A673 (cell line): ENCODE results near the gene VOPP1. TPM values are rescaled to one million over a fixed set of nuclear protein-coding genes. Genes with fewer than 3 reads are reported as not detected.
A peak's percentile ranks its signal among the peaks of the same experiment; 100 is the strongest.

Source experiments
- BruUV-seq: library from RNA; stranded (reverse); fragments of 400-500 nt; replicated peaks from 2 replicates; lab custom pipeline; 2021; lab: Mats Ljungman, UMichigan
- CTCF ChIA-PET: fragments of 300-600 bp; sonication (Branson Sonifier 250); formaldehyde crosslinking; loops from one replicate; lab custom pipeline; 2022; ENCODE audit warnings: antibody characterized with exemption; lab: Charles Lee
- POLR2A ChIA-PET: fragments of 300-600 bp; sonication (Branson Sonifier 250); formaldehyde crosslinking; loops from one replicate; lab custom pipeline; 2022; ENCODE audit warnings: antibody characterized with exemption; ENCODE audit not compliant: low non-redundant PET; lab: Charles Lee
- DNase-seq: peaks from one replicate; pipeline ENCODE4 v3.0.0-alpha.2; 2015; ENCODE audit warnings: low spot score
- H3K27ac ChIP-seq: fragments of 200-600 bp; sonication (generic); 2 replicates; pipeline ENCODE4 v1.5.1; 2016; ENCODE audit warnings: mixed run types, low read depth, mild to moderate bottlenecking, mixed read lengths, antibody characterized with exemption, low read length; ENCODE audit not compliant: poor library complexity, severe bottlenecking
- H3K27me3 ChIP-seq: fragments of 200-600 bp; sonication (generic); replicated peaks from 2 replicates; pipeline ENCODE4 v1.6.1; 2017; ENCODE audit warnings: mixed run types, low read depth, mild to moderate bottlenecking, mixed read lengths, antibody characterized with exemption, low read length; ENCODE audit not compliant: insufficient read depth, poor library complexity
- H3K36me3 ChIP-seq: fragments of 200-600 bp; sonication (generic); 2 replicates; pipeline ENCODE4 v1.6.1; 2016; ENCODE audit warnings: mixed run types, mild to moderate bottlenecking, mixed read lengths, antibody characterized with exemption, low read length; ENCODE audit not compliant: insufficient read depth, poor library complexity, severe bottlenecking
- H3K4me1 ChIP-seq: fragments of 200-600 bp; sonication (generic); 2 replicates; pipeline ENCODE4 v1.6.1; 2017; ENCODE audit warnings: mixed run types, mild to moderate bottlenecking, mixed read lengths, antibody characterized with exemption, low read length; ENCODE audit not compliant: insufficient read depth, poor library complexity, severe bottlenecking
- H3K4me3 ChIP-seq: fragments of 200-600 bp; sonication (generic); 2 replicates; pipeline ENCODE4 v1.5.1; 2016; ENCODE audit warnings: low read depth, mixed run types, mild to moderate bottlenecking, mixed read lengths, low read length; ENCODE audit not compliant: poor library complexity, severe bottlenecking
- H3K9me3 ChIP-seq: fragments of 200-600 bp; sonication (generic); 2 replicates; pipeline ENCODE4 v1.6.1; 2016; ENCODE audit warnings: mixed run types, low read depth, mild to moderate bottlenecking, mixed read lengths, antibody characterized with exemption, low read length; ENCODE audit not compliant: poor library complexity, severe bottlenecking
- CTCF ChIP-seq: fragments of 300-800, 200-600 bp; sonication (generic); conservative IDR thresholded peaks from 2 replicates; pipeline ENCODE4 v1.5.1; 2017; ENCODE audit warnings: low read depth, mild to moderate bottlenecking, antibody characterized with exemption, low read length, moderate library complexity, mixed read lengths
- EZH2 ChIP-seq: fragments of 200-600 bp; sonication (generic); IDR thresholded peaks from 2 replicates; pipeline ENCODE4 v1.6.1; 2017; ENCODE audit warnings: borderline replicate concordance, low read depth, mild to moderate bottlenecking, mixed read lengths, antibody characterized with exemption, low read length; ENCODE audit not compliant: poor library complexity, severe bottlenecking
- intact Hi-C: fragments of 100-400 bp; cut with micrococcal nuclease; formaldehyde crosslinking; loops from one replicate; pipeline ENCODE4 v1.10.0; 2022; ENCODE audit not compliant: unreplicated experiment
- total RNA-seq: library from RNA; stranded (reverse); gene quantifications from 2 replicates; pipeline ENCODE4 v1.2.3, GENCODE V29; 2021

The VOPP1 gene
- total RNA-seq, 1 experiment from 2014 or later = 49.6 TPM

- Histone ChIP-seq H3K27ac (no peak overlapping the region), H3K27me3 (no peaks in the 10 kb centered on the region), H3K4me1 (no peaks in the 10 kb centered on the region), H3K4me3 (no peak overlapping the region), H3K36me3 (no peaks in the 10 kb centered on the region), H3K9me3 (no peaks in the 10 kb centered on the region)
- POLR2A ChIA-PET = interaction anchor here (0.5 kb wide), 1 partner anchor 166 kb away, joined by 17 read pairs; no protein-coding TSS in a partner anchor
- DNase-seq = peak; percentile 56
- TF ChIP-seq CTCF (no peak), EZH2 (no peak)
- intact Hi-C loops = no loop called here
- CTCF ChIA-PET = no interaction called here
- BruUV-seq = no TSS peak
These were observed 96.2 kb downstream of the VOPP1 start for GRCh38 chr7:55475855-55476803.

GRCh38 chr7:55474944-55475854, 97.1 kb downstream of the VOPP1 start:
- Histone ChIP-seq H3K36me3 (no peaks in the 10 kb centered on the region), H3K27ac (no peak overlapping the region), H3K9me3 (no peaks in the 10 kb centered on the region), H3K27me3 (no peaks in the 10 kb centered on the region), H3K4me1 (no peaks in the 10 kb centered on the region), H3K4me3 (no peak overlapping the region)
- TF ChIP-seq CTCF (no peak), EZH2 (no peak)
- intact Hi-C loops = no loop called here
- BruUV-seq = no TSS peak
- POLR2A ChIA-PET = no interaction called here
- no peak for DNase-seq
- CTCF ChIA-PET = no interaction called here

GRCh38 chr7:55473932-55474331, 98.4 kb downstream of the VOPP1 start:
- Histone ChIP-seq H3K4me1 (no peaks in the 10 kb centered on the region), H3K27ac (no peak overlapping the region), H3K36me3 (no peaks in the 10 kb centered on the region), H3K4me3 (no peak overlapping the region), H3K9me3 (no peaks in the 10 kb centered on the region), H3K27me3 (no peaks in the 10 kb centered on the region)
- intact Hi-C loops = no loop called here
- ChIA-PET CTCF (no interaction called here), POLR2A (no interaction called here)
- no TSS peak for BruUV-seq
- DNase-seq = no peak
- TF ChIP-seq CTCF = no peak
- TF ChIP-seq EZH2 = no peak
